Measurements from ENCODE around the gene OXGR1. TPM values are rescaled to one million over a fixed set of nuclear protein-coding genes. Genes with fewer than 3 reads are reported as not detected.

The OXGR1 gene
- total RNA-seq, 1 donor: not detected

GRCh38 chr13:97017322-97017721, 23.0 kb upstream of the OXGR1 start:
- TF ChIP-seq CTCF (IDR thresholded peaks at IDR 0.05; ENCODE audit: insufficient read depth, low read length): no peak
- DNase-seq (ENCODE audit: low read depth): no peak
- no peak overlapping the region for H3K4me3 ChIP-seq (ENCODE audit: low read depth, low read length)

- TF ChIP-seq CTCF (IDR thresholded peaks at IDR 0.05; ENCODE audit: insufficient read depth, low read length): no peak
- no peak for DNase-seq (ENCODE audit: low read depth)
- no peak overlapping the region for H3K4me3 ChIP-seq (ENCODE audit: low read depth, low read length)
Measured at GRCh38 chr13:97015661-97016350, 21.5 kb upstream of the OXGR1 start.

- no peak overlapping the region for H3K4me3 ChIP-seq (ENCODE audit: low read depth, low read length)
- no peak for TF ChIP-seq CTCF (IDR thresholded peaks at IDR 0.05; ENCODE audit: insufficient read depth, low read length)
- DNase-seq (ENCODE audit: low read depth): no peak
Measured at GRCh38 chr13:97012251-97013048, 18.2 kb upstream of the OXGR1 start.

- no peak overlapping the region for H3K4me3 ChIP-seq (ENCODE audit: low read depth, low read length)
- no peak for TF ChIP-seq CTCF (IDR thresholded peaks at IDR 0.05; ENCODE audit: insufficient read depth, low read length)
- no peak for DNase-seq (ENCODE audit: low read depth)
Measured at GRCh38 chr13:97011446-97012131, 17.3 kb upstream of the OXGR1 start.

- H3K4me3 ChIP-seq (ENCODE audit: low read depth, low read length): no peak overlapping the region
- DNase-seq (ENCODE audit: low read depth): no peak
- no peak for TF ChIP-seq CTCF (IDR thresholded peaks at IDR 0.05; ENCODE audit: insufficient read depth, low read length)
Measured at GRCh38 chr13:97008643-97009042, 14.4 kb upstream of the OXGR1 start.

GRCh38 chr13:97005625-97006262, 11.5 kb upstream of the OXGR1 start:
- H3K4me3 ChIP-seq (ENCODE audit: low read depth, low read length): no peak overlapping the region
- TF ChIP-seq CTCF (IDR thresholded peaks at IDR 0.05; ENCODE audit: insufficient read depth, low read length): no peak
- DNase-seq (ENCODE audit: low read depth): peak; percentile 43

Measured in fibroblast of the aortic adventitia (primary cell).